ENCODE results near the gene ZNF746. TPM values are rescaled to one million over a fixed set of nuclear protein-coding genes. Genes with fewer than 3 reads are reported as not detected.

The ZNF746 gene
- total RNA-seq, 1 donor from 2014 or later = 24.7 TPM

DNA sequence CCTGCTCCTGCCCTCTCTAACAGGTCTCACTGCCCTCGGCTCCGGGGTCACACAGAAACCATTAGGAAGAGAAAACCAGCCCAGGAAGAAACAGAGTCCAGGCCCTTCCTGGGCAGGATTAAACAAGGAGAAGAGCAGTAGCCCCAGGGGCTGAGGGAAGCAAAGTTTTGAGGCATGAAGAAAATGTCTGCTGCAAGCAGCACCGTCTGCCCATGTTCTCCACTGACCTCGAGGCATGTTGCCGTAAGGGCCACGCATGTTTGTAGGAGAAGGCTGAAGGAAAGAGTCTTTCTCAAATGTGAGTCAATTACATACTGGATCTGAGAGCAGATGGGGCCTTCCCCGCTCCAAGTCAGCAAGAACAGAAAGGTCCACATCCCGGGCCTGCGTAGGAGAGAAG is 4.2 kb downstream of the ZNF746 start:
- peaks cover 23% of the 10 kb centered on the region for H3K36me3 Mint-ChIP-seq (ENCODE audit: low read depth, unreplicated experiment)
- FAIRE-seq (no peak), DNase-seq (ENCODE audit: low read depth) (no peak)
- H3K4me3 Mint-ChIP-seq (ENCODE audit: unreplicated experiment) = no peak overlapping the region
- Histone ChIP-seq H3K9ac (ENCODE audit: low read length) (no peak overlapping the region), H3K9me3 (ENCODE audit: insufficient read depth, low read depth, low read length) (no peaks in the 10 kb centered on the region), H3K27me3 (ENCODE audit: insufficient read depth, low read length) (no peaks in the 10 kb centered on the region), H3K4me2 (ENCODE audit: low read length) (no peak overlapping the region), H3K79me2 (ENCODE audit: insufficient read depth, low read length) (peaks cover 38% of the 10 kb centered on the region), H2AFZ (ENCODE audit: low read depth, low read length) (no peak overlapping the region), H3K4me1 (ENCODE audit: insufficient read depth, low read length) (peaks cover 9% of the 10 kb centered on the region), H3K36me3 (ENCODE audit: insufficient read depth, low read length) (peaks cover 21% of the 10 kb centered on the region), H3K27ac (ENCODE audit: low read depth, low read length) (no peak overlapping the region), H3K4me3 (ENCODE audit: insufficient read depth, low read depth, low read length) (no peak overlapping the region), H4K20me1 (ENCODE audit: insufficient read depth, low read length) (peaks cover 30% of the 10 kb centered on the region)
- TF ChIP-seq, protein P1, sequence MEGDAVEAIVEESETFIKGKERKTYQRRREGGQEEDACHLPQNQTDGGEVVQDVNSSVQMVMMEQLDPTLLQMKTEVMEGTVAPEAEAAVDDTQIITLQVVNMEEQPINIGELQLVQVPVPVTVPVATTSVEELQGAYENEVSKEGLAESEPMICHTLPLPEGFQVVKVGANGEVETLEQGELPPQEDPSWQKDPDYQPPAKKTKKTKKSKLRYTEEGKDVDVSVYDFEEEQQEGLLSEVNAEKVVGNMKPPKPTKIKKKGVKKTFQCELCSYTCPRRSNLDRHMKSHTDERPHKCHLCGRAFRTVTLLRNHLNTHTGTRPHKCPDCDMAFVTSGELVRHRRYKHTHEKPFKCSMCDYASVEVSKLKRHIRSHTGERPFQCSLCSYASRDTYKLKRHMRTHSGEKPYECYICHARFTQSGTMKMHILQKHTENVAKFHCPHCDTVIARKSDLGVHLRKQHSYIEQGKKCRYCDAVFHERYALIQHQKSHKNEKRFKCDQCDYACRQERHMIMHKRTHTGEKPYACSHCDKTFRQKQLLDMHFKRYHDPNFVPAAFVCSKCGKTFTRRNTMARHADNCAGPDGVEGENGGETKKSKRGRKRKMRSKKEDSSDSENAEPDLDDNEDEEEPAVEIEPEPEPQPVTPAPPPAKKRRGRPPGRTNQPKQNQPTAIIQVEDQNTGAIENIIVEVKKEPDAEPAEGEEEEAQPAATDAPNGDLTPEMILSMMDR (IDR thresholded peaks at IDR 0.05; ENCODE audit: insufficient read depth, low read depth, low read length) = no peak
- TF ChIP-seq EZH2 (IDR thresholded peaks at IDR 0.05; ENCODE audit: insufficient read depth, low read length) = no peak
- no peaks in the 10 kb centered on the region for H3K9me3 Mint-ChIP-seq (ENCODE audit: unreplicated experiment)
- H3K27ac Mint-ChIP-seq (ENCODE audit: unreplicated experiment) = no peak overlapping the region
- H3K4me1 Mint-ChIP-seq (ENCODE audit: low read depth, unreplicated experiment) = peaks cover 12% of the 10 kb centered on the region
- H3K27me3 Mint-ChIP-seq (ENCODE audit: low read depth, unreplicated experiment) = no peaks in the 10 kb centered on the region

DNA sequence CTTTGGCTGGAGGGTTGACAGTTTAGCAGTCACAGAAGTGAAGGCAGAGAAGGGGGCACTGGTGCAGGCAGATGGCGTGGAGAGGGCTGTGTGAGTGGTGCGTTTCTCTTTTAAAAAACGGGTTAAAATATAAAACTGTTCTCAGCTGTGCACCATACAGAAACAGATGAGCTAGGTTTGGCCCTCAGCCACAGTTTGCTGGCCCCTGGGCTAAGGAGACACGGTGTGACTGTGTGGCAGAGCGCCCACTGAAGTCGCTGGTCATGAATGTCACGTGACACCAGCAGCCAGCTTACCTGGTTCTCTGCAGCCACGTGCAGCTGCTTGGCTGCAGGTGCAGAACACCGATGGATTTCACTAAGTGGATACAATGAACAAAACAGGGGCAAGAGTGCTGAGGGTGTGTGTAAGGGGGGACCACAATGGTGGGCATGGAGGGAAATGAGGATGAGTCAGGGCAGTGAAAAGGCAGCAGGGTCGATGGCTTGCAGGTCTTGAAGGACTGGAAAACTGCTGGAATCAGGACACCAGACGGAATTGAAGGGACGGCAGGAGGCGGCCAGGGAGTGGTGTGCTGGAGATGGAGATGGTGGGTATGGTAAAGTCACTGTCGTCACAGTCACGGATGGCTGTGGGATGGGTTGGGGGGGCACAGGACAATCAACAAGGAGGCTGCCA is 7.4 kb downstream of the ZNF746 start:
- no peak overlapping the region for H3K4me2 ChIP-seq (ENCODE audit: low read length)
- no peaks in the 10 kb centered on the region for H3K4me1 ChIP-seq (ENCODE audit: insufficient read depth, low read length)
- H3K4me3 ChIP-seq (ENCODE audit: insufficient read depth, low read depth, low read length) = no peak overlapping the region
- H3K9me3 Mint-ChIP-seq (ENCODE audit: unreplicated experiment) = no peaks in the 10 kb centered on the region
- no peak overlapping the region for H3K27ac ChIP-seq (ENCODE audit: low read depth, low read length)
- TF ChIP-seq EZH2 (IDR thresholded peaks at IDR 0.05; ENCODE audit: insufficient read depth, low read length) = no peak
- TF ChIP-seq, protein P1 (IDR thresholded peaks at IDR 0.05; ENCODE audit: insufficient read depth, low read depth, low read length) = no peak
- FAIRE-seq = no peak
- no peak for DNase-seq (ENCODE audit: low read depth)
- peaks cover 23% of the 10 kb centered on the region for H3K36me3 Mint-ChIP-seq (ENCODE audit: low read depth, unreplicated experiment)
- peaks cover 27% of the 10 kb centered on the region for H4K20me1 ChIP-seq (ENCODE audit: insufficient read depth, low read length)
- no peak overlapping the region for H3K27ac Mint-ChIP-seq (ENCODE audit: unreplicated experiment)
- H2AFZ ChIP-seq (ENCODE audit: low read depth, low read length) = no peak overlapping the region
- H3K27me3 Mint-ChIP-seq (ENCODE audit: low read depth, unreplicated experiment) = no peaks in the 10 kb centered on the region
- H3K36me3 ChIP-seq (ENCODE audit: insufficient read depth, low read length) = peaks cover 40% of the 10 kb centered on the region
- no peaks in the 10 kb centered on the region for H3K9me3 ChIP-seq (ENCODE audit: insufficient read depth, low read depth, low read length)
- H3K4me1 Mint-ChIP-seq (ENCODE audit: low read depth, unreplicated experiment) = peaks cover 4% of the 10 kb centered on the region
- H3K79me2 ChIP-seq (ENCODE audit: insufficient read depth, low read length) = peaks cover 23% of the 10 kb centered on the region
- H3K4me3 Mint-ChIP-seq (ENCODE audit: unreplicated experiment) = no peak overlapping the region
- H3K27me3 ChIP-seq (ENCODE audit: insufficient read depth, low read length) = no peaks in the 10 kb centered on the region
- no peak overlapping the region for H3K9ac ChIP-seq (ENCODE audit: low read length)

DNA sequence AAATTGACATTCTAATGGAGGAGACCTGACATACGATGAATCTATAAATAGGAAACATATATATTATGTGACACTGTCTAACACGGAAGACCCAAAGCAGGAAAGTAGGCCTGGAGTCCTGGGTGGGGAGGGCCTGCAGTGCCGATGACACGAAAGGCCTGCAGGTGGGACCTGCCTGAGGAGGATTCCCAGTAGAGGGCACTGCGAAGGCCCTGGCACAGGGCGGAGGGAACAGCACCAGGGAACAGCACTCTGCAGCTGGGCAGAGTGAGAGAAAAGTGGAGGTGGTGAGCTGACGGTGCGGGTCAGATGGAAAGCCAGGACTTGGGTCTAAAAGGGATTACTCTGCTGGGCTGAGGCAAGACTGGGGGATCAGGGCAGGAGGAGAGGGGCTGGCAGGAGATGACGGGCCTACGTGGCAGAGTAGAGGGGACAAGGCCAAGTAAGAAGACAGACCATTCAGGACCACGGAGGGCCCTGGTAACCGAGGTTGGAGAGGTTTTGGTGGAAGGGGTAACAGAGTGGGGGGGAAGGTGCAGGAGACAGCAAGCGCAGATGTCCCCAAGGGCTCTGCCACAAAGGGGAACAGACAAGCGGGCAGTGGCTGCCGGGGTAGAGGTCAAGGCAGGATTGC is 8.1 kb downstream of the ZNF746 start:
- H3K36me3 Mint-ChIP-seq (ENCODE audit: low read depth, unreplicated experiment) = peaks cover 23% of the 10 kb centered on the region

More for the DNA sequence above, 8.1 kb downstream of the ZNF746 start:
- H3K9me3 Mint-ChIP-seq (ENCODE audit: unreplicated experiment) = no peaks in the 10 kb centered on the region
- Histone ChIP-seq H3K27ac (ENCODE audit: low read depth, low read length) (no peak overlapping the region), H3K4me3 (ENCODE audit: insufficient read depth, low read depth, low read length) (no peak overlapping the region), H3K79me2 (ENCODE audit: insufficient read depth, low read length) (peaks cover 21% of the 10 kb centered on the region), H2AFZ (ENCODE audit: low read depth, low read length) (no peak overlapping the region), H4K20me1 (ENCODE audit: insufficient read depth, low read length) (peaks cover 20% of the 10 kb centered on the region), H3K4me1 (ENCODE audit: insufficient read depth, low read length) (no peaks in the 10 kb centered on the region), H3K9ac (ENCODE audit: low read length) (no peak overlapping the region), H3K36me3 (ENCODE audit: insufficient read depth, low read length) (peaks cover 44% of the 10 kb centered on the region), H3K4me2 (ENCODE audit: low read length) (no peak overlapping the region), H3K9me3 (ENCODE audit: insufficient read depth, low read depth, low read length) (no peaks in the 10 kb centered on the region), H3K27me3 (ENCODE audit: insufficient read depth, low read length) (no peaks in the 10 kb centered on the region)
- H3K4me1 Mint-ChIP-seq (ENCODE audit: low read depth, unreplicated experiment) = no peaks in the 10 kb centered on the region
- FAIRE-seq = no peak
- TF ChIP-seq, protein P1 (IDR thresholded peaks at IDR 0.05; ENCODE audit: insufficient read depth, low read depth, low read length) = no peak
- TF ChIP-seq EZH2 (IDR thresholded peaks at IDR 0.05; ENCODE audit: insufficient read depth, low read length) = no peak
- no peak overlapping the region for H3K27ac Mint-ChIP-seq (ENCODE audit: unreplicated experiment)
- H3K27me3 Mint-ChIP-seq (ENCODE audit: low read depth, unreplicated experiment) = no peaks in the 10 kb centered on the region
- H3K4me3 Mint-ChIP-seq (ENCODE audit: unreplicated experiment) = no peak overlapping the region
- DNase-seq (ENCODE audit: low read depth) = no peak
